GM23248 (cell line): ENCODE data around the gene PSMB7.

Experiments
- EZH2 ChIP-seq: fragments of 200-600 bp; sonication (generic); IDR thresholded peaks from 2 replicates; pipeline ENCODE4 v1.6.1; 2018; ENCODE audit warnings: antibody characterized with exemption, mild to moderate bottlenecking; ENCODE audit not compliant: insufficient read depth, poor library complexity, severe bottlenecking
- EZH2phosphoT487 ChIP-seq: fragments of 200-600 bp; sonication (generic); IDR thresholded peaks from 2 replicates; pipeline ENCODE4 v1.6.1; 2018; ENCODE audit warnings: antibody characterized with exemption, moderate library complexity, mild to moderate bottlenecking, low read depth; ENCODE audit not compliant: insufficient read depth

GRCh38 chr9:124384210-124384609, 31.0 kb downstream of the PSMB7 start:
- TF ChIP-seq EZH2 (no peak), EZH2phosphoT487 (no peak)
